ENCODE data around the gene AHSG. TPM values are rescaled to one million over a fixed set of nuclear protein-coding genes. Genes with fewer than 3 reads are reported as not detected.

The AHSG gene
- total and polyA plus RNA-seq, 7 donors = 0.04 TPM; not detected in 6

DNA sequence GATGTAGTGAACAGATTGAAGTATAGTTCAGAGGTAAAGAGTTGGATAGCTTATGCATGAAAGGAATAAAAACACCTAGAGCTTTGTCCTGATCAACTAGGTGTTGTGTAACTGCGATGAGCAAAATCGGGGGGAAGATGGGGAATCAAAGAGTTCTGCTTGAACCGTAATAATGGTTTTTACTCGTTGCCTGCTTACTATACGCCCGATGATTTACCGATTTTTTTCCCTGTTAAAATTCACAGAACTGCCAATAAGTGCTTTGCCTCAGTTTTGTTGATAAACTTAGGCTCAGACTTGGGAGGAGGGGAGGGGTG, 43.1 kb upstream of the AHSG start:
- Histone ChIP-seq H3K27me3 (no peaks in the 10 kb centered on the region), H3K9me3 (no peaks in the 10 kb centered on the region), H3K27ac (peak overlapping the region; percentile 66 to 77 (median 76)), H3K36me3 (peaks cover 0 to 27% (median 0%) of the 10 kb centered on the region in 4 donors), H3K4me3 (peak overlapping the region; percentile 31 to 92 (median 80)), H3K4me1 (peaks cover 0 to 48% (median 35%) of the 10 kb centered on the region in 4 donors)
- TF ChIP-seq POLR2AphosphoS5 (IDR thresholded peaks at IDR 0.05) (no peak), POLR2A (IDR thresholded peaks at IDR 0.05) (no peak), EP300 (IDR thresholded peaks at IDR 0.05) (no peak)
- TF ChIP-seq, protein P1, sequence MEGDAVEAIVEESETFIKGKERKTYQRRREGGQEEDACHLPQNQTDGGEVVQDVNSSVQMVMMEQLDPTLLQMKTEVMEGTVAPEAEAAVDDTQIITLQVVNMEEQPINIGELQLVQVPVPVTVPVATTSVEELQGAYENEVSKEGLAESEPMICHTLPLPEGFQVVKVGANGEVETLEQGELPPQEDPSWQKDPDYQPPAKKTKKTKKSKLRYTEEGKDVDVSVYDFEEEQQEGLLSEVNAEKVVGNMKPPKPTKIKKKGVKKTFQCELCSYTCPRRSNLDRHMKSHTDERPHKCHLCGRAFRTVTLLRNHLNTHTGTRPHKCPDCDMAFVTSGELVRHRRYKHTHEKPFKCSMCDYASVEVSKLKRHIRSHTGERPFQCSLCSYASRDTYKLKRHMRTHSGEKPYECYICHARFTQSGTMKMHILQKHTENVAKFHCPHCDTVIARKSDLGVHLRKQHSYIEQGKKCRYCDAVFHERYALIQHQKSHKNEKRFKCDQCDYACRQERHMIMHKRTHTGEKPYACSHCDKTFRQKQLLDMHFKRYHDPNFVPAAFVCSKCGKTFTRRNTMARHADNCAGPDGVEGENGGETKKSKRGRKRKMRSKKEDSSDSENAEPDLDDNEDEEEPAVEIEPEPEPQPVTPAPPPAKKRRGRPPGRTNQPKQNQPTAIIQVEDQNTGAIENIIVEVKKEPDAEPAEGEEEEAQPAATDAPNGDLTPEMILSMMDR (IDR thresholded peaks at IDR 0.05) = no peak
- intact Hi-C loops (cut with DNase I) = loop anchor here (5.0 to 10.0 kb wide), 5 partner anchors 165 to 982 kb away; partner anchors contain the start of genes EIF4A2, ETV5, SENP2 and TRA2B
- DNase-seq = no peak
- 1 to 5% methylated on average over 7 of the region's 7 CpGs for WGBS, 2 donors

DNA sequence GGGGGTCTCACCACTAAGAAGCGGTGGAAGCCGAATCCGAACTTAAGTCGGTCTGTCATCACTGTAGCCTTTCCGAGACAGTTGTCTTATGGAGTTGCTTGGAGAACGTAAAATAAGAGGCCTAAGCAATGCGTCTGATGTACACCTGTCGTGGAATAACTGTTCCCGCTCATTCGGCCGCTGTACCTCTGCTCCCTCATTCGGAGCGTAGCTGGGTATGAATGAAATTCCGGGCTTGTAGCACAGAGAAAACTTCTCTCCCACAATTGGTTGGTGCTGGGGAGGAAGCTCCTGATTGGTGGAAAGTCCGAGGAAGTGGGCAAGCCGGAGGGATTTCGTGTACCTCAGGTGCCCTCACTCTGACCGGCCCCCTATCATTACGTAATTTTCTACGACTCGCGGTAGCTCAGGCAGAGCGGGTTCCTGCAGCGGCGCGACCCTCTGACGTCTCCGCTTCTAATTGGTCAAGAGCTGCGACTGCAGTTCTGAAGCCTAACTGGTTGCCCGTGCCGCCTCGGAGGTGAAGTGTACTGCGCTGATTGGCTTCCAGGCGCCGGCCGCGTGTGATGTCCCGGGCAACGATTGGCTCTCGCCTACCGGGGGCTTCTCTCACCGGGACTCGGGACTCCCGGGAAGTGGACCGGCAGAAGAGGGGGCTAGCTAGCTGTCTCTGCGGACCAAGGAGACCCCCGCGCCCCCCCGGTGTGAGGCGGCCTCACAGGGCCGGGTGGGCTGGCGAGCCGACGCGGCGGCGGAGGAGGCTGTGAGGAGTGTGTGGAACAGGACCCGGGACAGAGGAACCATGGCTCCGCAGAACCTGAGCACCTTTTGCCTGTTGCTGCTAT, 42.5 kb upstream of the AHSG start, which contains the start of gene DNAJB11:
Gene DNAJB11, plus strand, starts transcription at position 625 of the 845 bp plus-strand sequence. Its CDS starts 178 bp downstream, at position 803.
- intact Hi-C loops (cut with DNase I) = no loop called here
- TF ChIP-seq POLR2AphosphoS5 (IDR thresholded peaks at IDR 0.05) = peak; percentile 72 to 89 (median 82)
- peak; percentile 63 to 83 for TF ChIP-seq POLR2A (IDR thresholded peaks at IDR 0.05)
- TF ChIP-seq, protein P1 (IDR thresholded peaks at IDR 0.05) = no peak
- TF ChIP-seq EP300 (IDR thresholded peaks at IDR 0.05) = no peak

DNA sequence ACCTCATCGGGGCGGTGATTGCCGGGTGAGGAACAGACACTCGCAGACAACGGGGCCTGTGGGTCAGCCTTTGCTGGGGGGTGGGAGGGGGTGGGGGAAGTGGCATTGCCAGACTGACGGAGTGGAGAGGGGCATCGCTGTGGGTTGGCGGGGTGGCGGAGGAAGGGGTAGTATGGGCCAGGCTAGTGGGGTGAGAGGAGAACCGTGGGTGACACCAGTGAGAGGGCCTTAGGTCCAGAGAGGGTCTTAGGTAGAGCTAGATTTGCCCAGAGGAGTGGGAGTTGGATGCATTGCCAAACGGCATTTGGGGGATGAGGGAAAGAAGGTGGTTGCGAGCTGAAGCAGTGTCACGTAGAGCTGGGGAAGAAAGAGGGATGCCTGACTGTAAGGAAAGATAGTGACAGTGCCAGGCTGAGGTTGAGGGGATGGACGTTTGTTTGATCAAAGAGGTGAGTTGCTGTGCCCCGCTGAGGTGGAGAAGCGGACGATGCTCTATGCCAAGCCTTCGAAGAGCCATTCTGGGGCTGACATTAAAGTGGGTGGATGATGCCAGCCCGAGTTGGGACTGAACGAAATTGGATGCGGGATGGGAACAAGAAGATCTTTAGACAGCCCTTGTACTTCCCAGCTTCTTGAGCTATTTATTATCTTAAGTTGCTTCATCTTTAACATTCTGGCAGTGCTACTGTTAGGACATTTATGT, 41.8 kb upstream of the AHSG start:
- H3K4me3 ChIP-seq = peak overlapping the region; percentile 71 to 95 (median 91)
- no peaks in the 10 kb centered on the region for H3K27me3 ChIP-seq
- H3K9me3 ChIP-seq = no peaks in the 10 kb centered on the region
- H3K27ac ChIP-seq = peak overlapping the region; percentile 91 to 97 (median 94)
- peaks cover 5 to 40% (median 6%) of the 10 kb centered on the region in 4 donors for H3K36me3 ChIP-seq
- DNase-seq = no peak
- H3K4me1 ChIP-seq = peaks cover 0 to 38% (median 31%) of the 10 kb centered on the region in 4 donors
- intact Hi-C loops (cut with DNase I) = no loop called here
- WGBS, 2 donors = 2 to 6% methylated on average over 21 of the region's 21 CpGs
- TF ChIP-seq POLR2A (IDR thresholded peaks at IDR 0.05) (no peak), POLR2AphosphoS5 (IDR thresholded peaks at IDR 0.05) (no peak), EP300 (IDR thresholded peaks at IDR 0.05) (no peak)
- TF ChIP-seq, protein P1 (IDR thresholded peaks at IDR 0.05) = no peak

More for the DNA sequence above, 42.5 kb upstream of the AHSG start, which contains the start of gene DNAJB11:
- peak within 1 kb of the TSS; percentile 71 to 95 (median 91) for H3K4me3 ChIP-seq
- peak; percentile 100 for DNase-seq
- WGBS, 2 donors = 0 to 1% methylated on average over 59 of the region's 59 CpGs
- no peaks in the 10 kb centered on the region for H3K9me3 ChIP-seq
- H3K36me3 ChIP-seq = peaks cover 0 to 32% (median 0%) of the 10 kb centered on the region in 4 donors
- H3K27ac ChIP-seq = peak within 1 kb of the TSS; percentile 91 to 97 (median 94)
- H3K27me3 ChIP-seq = no peaks in the 10 kb centered on the region
- H3K4me1 ChIP-seq = peaks cover 0 to 46% (median 35%) of the 10 kb centered on the region in 4 donors

DNA sequence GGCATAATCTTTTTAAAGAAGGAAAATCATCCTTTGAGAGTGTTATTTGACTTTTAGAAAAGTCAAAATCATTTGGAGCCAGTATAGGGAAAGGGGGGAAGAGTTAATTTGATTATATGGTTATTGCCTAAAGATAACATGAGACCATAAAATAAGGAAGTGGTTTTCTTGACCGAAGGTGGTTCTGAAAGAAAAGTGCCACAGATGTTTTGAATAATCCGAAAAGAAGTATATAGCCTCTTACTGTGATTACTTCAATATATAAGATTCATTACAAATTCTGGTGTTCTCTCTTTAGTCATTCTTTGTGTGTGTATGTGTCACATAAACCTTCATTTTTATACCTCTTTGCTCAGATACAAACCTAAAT, 41.2 kb upstream of the AHSG start:
- Histone ChIP-seq H3K9me3 (no peaks in the 10 kb centered on the region), H3K27me3 (no peaks in the 10 kb centered on the region), H3K36me3 (peaks cover 10 to 46% (median 11%) of the 10 kb centered on the region in 4 donors), H3K27ac (peak overlapping the region in 1 of 4 donors; percentile 95), H3K4me3 (peak overlapping the region in 3 of 4 donors; percentile 71 to 92 (median 90)), H3K4me1 (peaks cover 0 to 33% (median 27%) of the 10 kb centered on the region in 4 donors)
- DNase-seq = no peak
- intact Hi-C loops (cut with DNase I) = no loop called here
- TF ChIP-seq, protein P1 (IDR thresholded peaks at IDR 0.05) = no peak
- TF ChIP-seq EP300 (IDR thresholded peaks at IDR 0.05) = no peak
- no peak for TF ChIP-seq POLR2A (IDR thresholded peaks at IDR 0.05)
- no peak for TF ChIP-seq POLR2AphosphoS5 (IDR thresholded peaks at IDR 0.05)
- WGBS, 2 donors = 14 to 18% methylated on average over 2 of the region's 2 CpGs
